ENCODE measurements around the gene ELAPOR1.

Gene ELAPOR1

DNA sequence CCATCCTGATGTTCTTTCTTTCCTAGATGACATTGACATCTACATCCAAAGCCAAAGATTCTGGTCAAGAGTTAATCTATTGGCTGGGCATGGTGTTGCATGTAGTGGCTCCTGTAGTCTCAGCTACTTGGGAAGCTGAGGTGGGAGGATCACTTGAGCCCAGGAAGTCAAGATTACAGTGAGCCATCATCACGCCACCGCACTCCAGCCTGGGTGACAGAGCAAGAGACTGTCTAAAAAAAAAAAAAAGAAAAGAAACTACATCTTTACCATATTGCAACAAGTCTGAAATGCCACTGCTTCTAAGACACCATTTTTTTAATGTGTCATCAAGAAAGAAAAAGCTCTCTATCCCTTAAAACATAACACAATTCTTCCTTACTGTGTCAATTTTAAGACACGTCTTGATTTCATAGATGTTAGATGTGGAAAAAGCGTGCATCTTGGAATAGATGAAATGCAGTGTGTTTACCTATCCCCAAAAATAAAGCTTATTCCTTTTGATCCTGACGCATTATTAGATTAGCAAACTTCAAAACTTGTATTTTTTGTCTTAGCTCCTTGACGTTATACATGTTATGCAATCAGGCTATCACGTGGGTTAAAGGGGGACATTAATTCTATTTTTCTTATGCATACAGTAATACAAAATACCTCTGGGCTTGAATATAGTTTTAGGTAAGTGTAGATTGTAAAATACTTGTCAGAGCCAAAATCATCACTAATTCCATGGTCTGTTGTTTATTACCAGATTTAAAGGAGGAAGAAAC lies 46.3 kb downstream of the ELAPOR1 start:
- Histone ChIP-seq H3K36me3 (ENCODE audit: insufficient read depth, low read length) (no peaks in the 10 kb centered on the region), H3K9me3 (ENCODE audit: insufficient read depth, low read depth, low read length) (no peaks in the 10 kb centered on the region), H3K27me3 (ENCODE audit: insufficient read depth, low read length) (no peaks in the 10 kb centered on the region), H3K4me1 (ENCODE audit: insufficient read depth, low read length) (no peaks in the 10 kb centered on the region), H3K4me3 (ENCODE audit: low read length) (no peak overlapping the region), H3K27ac (ENCODE audit: low read depth, low read length) (no peak overlapping the region), H3K9ac (ENCODE audit: low read depth, low read length) (no peak overlapping the region)
- WGBS: 85% methylated on average over 4 of the region's 7 CpGs

DNA sequence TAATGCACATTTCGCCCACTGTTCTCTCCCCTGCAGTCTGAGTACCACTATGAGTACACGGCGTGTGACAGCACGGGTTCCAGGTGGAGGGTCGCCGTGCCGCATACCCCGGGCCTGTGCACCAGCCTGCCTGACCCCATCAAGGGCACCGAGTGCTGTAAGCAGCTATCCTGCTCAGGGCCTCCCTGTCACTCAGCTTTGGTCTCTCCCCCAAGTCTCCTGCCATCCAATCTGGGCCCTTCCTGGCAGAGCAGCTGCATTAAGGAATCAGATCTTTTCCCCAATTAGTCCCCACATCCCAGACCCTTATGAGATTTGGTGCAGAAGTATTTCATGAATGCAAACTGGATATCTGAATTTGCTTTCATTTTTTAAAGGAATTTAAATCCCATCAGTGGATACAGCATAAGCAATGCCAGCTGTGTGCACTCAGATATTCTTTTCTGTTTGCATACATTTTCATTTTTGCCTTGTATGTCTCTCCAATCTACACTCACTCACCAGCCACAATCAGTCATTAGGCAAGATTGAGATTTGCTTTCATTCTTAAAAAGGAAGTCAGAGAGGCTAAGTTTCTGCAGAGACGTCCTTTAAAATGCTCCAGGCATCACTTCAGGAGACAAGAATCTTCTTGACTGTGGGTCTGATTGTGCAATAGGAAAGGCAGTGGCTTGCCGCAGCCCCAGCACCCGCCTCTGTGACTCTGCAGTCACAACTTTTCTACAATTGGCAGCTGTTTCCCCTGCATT lies 48.1 kb downstream of the ELAPOR1 start:
- Histone ChIP-seq H3K4me3 (ENCODE audit: low read length) (no peak overlapping the region), H3K4me1 (ENCODE audit: insufficient read depth, low read length) (peaks cover 8% of the 10 kb centered on the region), H3K27me3 (ENCODE audit: insufficient read depth, low read length) (no peaks in the 10 kb centered on the region), H3K9me3 (ENCODE audit: insufficient read depth, low read depth, low read length) (no peaks in the 10 kb centered on the region), H3K36me3 (ENCODE audit: insufficient read depth, low read length) (no peaks in the 10 kb centered on the region), H3K27ac (ENCODE audit: low read depth, low read length) (no peak overlapping the region), H3K9ac (ENCODE audit: low read depth, low read length) (no peak overlapping the region)
- 90% methylated on average over 12 of the region's 12 CpGs for WGBS

DNA sequence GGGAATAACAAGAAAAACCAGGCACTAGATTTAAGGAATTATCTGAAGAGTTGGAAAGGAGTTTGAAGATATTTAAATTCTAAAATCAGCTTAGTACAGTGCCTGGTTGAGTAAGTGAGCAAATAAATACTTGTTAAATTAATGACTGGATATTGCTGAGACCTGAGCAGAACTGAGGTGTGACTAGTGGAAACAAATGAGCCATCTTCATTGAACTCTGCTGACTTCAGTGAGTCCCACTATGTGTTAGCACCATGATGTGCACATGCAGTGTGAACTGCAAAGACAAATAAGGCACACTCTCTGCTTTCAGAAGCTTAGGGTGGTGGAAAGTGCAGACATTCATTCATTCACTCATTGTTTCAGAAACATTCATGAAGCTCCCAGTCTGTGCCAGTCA lies 48.7 kb downstream of the ELAPOR1 start:
- H3K9ac ChIP-seq (ENCODE audit: low read depth, low read length): no peak overlapping the region
- no peaks in the 10 kb centered on the region for H3K9me3 ChIP-seq (ENCODE audit: insufficient read depth, low read depth, low read length)
- no peaks in the 10 kb centered on the region for H3K27me3 ChIP-seq (ENCODE audit: insufficient read depth, low read length)
- H3K36me3 ChIP-seq (ENCODE audit: insufficient read depth, low read length): no peaks in the 10 kb centered on the region
- H3K4me3 ChIP-seq (ENCODE audit: low read length): no peak overlapping the region
- H3K27ac ChIP-seq (ENCODE audit: low read depth, low read length): no peak overlapping the region
- H3K4me1 ChIP-seq (ENCODE audit: insufficient read depth, low read length): peaks cover 12% of the 10 kb centered on the region

DNA sequence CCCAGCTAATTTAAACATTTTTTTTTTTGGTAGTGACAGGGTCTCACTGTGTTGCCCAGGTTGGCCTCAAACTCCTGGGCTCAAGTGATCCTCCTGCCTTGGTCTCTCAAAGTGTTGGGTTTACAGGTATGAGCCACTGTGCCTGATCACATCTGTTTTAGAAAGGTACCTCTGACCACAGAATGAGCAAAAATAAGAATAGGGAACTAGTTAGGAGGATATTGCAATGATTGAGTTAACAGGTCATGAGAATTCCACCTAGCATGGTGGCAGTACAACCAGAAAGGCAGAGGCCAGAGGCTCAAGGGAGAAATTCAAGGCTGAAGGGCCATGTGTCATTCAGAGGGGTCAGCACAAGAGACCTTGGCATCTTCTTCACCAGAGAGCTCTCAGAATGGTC lies 49.6 kb downstream of the ELAPOR1 start:
- Histone ChIP-seq H3K36me3 (ENCODE audit: insufficient read depth, low read length) (no peaks in the 10 kb centered on the region), H3K4me1 (ENCODE audit: insufficient read depth, low read length) (peaks cover 12% of the 10 kb centered on the region), H3K9me3 (ENCODE audit: insufficient read depth, low read depth, low read length) (no peaks in the 10 kb centered on the region), H3K9ac (ENCODE audit: low read depth, low read length) (no peak overlapping the region), H3K27ac (ENCODE audit: low read depth, low read length) (no peak overlapping the region), H3K4me3 (ENCODE audit: low read length) (no peak overlapping the region), H3K27me3 (ENCODE audit: insufficient read depth, low read length) (no peaks in the 10 kb centered on the region)
